ENCODE results near the gene ETHE1. TPM values are rescaled to one million over a fixed set of nuclear protein-coding genes. Genes with fewer than 3 reads are reported as not detected.

Gene ETHE1
- total RNA-seq, 4 donors from 2014 or later, result 44.3 to 76.0 (median 57.8) TPM

GRCh38 chr19:43480574-43480973 is 46.4 kb downstream of the ETHE1 start:
- H3K4me3 ChIP-seq, result no peak overlapping the region
- H3K27me3 ChIP-seq, result no peaks in the 10 kb centered on the region
- H3K27ac ChIP-seq, result no peak overlapping the region
- peaks cover 2% of the 10 kb centered on the region for H3K4me1 ChIP-seq
- no peak for DNase-seq (ENCODE audit: low spot score in 2 of 2)
- H3K36me3 ChIP-seq, result peaks cover 13% of the 10 kb centered on the region
- WGBS, result 89% methylated on average over 3 of the region's 3 CpGs
- no peak for TF ChIP-seq EP300 (IDR thresholded peaks at IDR 0.05)
- H3K9me3 ChIP-seq, result no peaks in the 10 kb centered on the region

GRCh38 chr19:43479961-43480561 is 46.9 kb downstream of the ETHE1 start:
- WGBS, result 95% methylated on average over 4 of the region's 4 CpGs
- peaks cover 7% of the 10 kb centered on the region for H3K4me1 ChIP-seq

GRCh38 chr19:43479226-43479625 is 47.8 kb downstream of the ETHE1 start:
- no peaks in the 10 kb centered on the region for H3K9me3 ChIP-seq
- H3K4me3 ChIP-seq, result no peak overlapping the region
- DNase-seq (ENCODE audit: low spot score in 2 of 2), result no peak
- peaks cover 13% of the 10 kb centered on the region for H3K36me3 ChIP-seq
- H3K27ac ChIP-seq, result no peak overlapping the region
- TF ChIP-seq POLR2A (IDR thresholded peaks at IDR 0.05) (no peak), POLR2AphosphoS5 (IDR thresholded peaks at IDR 0.05) (no peak), EP300 (IDR thresholded peaks at IDR 0.05) (no peak), CTCF (IDR thresholded peaks at IDR 0.05) (no peak)
- peaks cover 15% of the 10 kb centered on the region for H3K4me1 ChIP-seq
- WGBS, result 85% methylated on average over 15 of the region's 15 CpGs
- H3K27me3 ChIP-seq, result no peaks in the 10 kb centered on the region

More at GRCh38 chr19:43479961-43480561, 46.9 kb downstream of the ETHE1 start:
- Histone ChIP-seq H3K27me3 (no peaks in the 10 kb centered on the region), H3K27ac (no peak overlapping the region), H3K9me3 (no peaks in the 10 kb centered on the region), H3K36me3 (peaks cover 13% of the 10 kb centered on the region), H3K4me3 (no peak overlapping the region)
- TF ChIP-seq POLR2A (IDR thresholded peaks at IDR 0.05), result no peak
- TF ChIP-seq POLR2AphosphoS5 (IDR thresholded peaks at IDR 0.05), result no peak
- TF ChIP-seq EP300 (IDR thresholded peaks at IDR 0.05), result no peak
- no peak for TF ChIP-seq CTCF (IDR thresholded peaks at IDR 0.05)
- no peak for DNase-seq (ENCODE audit: low spot score in 2 of 2)

GRCh38 chr19:43478323-43478722 is 48.7 kb downstream of the ETHE1 start:
- Histone ChIP-seq H3K4me1 (peaks cover 16% of the 10 kb centered on the region), H3K27me3 (no peaks in the 10 kb centered on the region), H3K9me3 (no peaks in the 10 kb centered on the region), H3K27ac (no peak overlapping the region), H3K36me3 (peaks cover 13% of the 10 kb centered on the region), H3K4me3 (no peak overlapping the region)
- DNase-seq (ENCODE audit: low spot score in 2 of 2), result no peak
- 92% methylated on average over 3 of the region's 3 CpGs for WGBS
- TF ChIP-seq EP300 (IDR thresholded peaks at IDR 0.05), result no peak
- TF ChIP-seq POLR2A (IDR thresholded peaks at IDR 0.05), result no peak
- no peak for TF ChIP-seq POLR2AphosphoS5 (IDR thresholded peaks at IDR 0.05)
- no peak for TF ChIP-seq CTCF (IDR thresholded peaks at IDR 0.05)

- H3K36me3 ChIP-seq, result peaks cover 13% of the 10 kb centered on the region
- TF ChIP-seq EP300 (IDR thresholded peaks at IDR 0.05) (no peak), CTCF (IDR thresholded peaks at IDR 0.05) (no peak), POLR2AphosphoS5 (IDR thresholded peaks at IDR 0.05) (no peak), POLR2A (IDR thresholded peaks at IDR 0.05) (no peak)
- DNase-seq (ENCODE audit: low spot score in 2 of 2), result no peak
These were observed 50.4 kb downstream of the ETHE1 start for GRCh38 chr19:43476606-43477005.

More at GRCh38 chr19:43476606-43477005, 50.4 kb downstream of the ETHE1 start:
- Histone ChIP-seq H3K9me3 (no peaks in the 10 kb centered on the region), H3K27ac (no peak overlapping the region), H3K27me3 (no peaks in the 10 kb centered on the region), H3K4me3 (no peak overlapping the region), H3K4me1 (peaks cover 16% of the 10 kb centered on the region)
